ENCODE measurements around the gene APLP1.

DNA sequence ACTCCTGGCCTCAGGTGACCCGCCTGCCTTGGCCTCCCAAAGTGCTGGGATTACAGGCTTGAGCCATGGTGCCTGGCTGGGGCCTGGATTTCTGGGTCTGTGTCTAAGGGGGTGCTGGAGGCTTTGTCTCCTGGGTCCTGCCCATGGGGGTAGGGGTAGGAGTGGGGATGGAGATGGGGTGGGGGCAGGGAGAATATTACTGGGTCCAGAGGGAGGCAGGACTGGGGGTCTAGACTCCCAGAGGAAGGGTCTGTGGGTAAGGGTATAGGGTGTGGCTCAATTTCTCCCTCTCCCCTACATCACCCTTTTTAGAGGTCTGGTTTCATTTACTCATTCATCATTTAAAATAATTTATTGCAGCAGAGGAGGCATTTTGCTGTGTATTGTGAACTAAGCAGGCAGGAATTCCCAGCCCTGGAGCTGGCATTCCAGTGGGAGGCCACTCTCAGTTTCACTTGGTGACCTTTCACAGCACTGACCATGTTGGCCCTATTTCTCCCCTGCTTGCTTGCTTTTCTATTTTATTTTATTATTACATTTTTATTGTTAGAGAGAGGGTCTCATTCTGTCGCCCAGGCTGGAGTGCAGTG is 32.8 kb downstream of the APLP1 start:
- TF ChIP-seq POLR2A (IDR thresholded peaks at IDR 0.05) = no peak
- TF ChIP-seq, protein P1, sequence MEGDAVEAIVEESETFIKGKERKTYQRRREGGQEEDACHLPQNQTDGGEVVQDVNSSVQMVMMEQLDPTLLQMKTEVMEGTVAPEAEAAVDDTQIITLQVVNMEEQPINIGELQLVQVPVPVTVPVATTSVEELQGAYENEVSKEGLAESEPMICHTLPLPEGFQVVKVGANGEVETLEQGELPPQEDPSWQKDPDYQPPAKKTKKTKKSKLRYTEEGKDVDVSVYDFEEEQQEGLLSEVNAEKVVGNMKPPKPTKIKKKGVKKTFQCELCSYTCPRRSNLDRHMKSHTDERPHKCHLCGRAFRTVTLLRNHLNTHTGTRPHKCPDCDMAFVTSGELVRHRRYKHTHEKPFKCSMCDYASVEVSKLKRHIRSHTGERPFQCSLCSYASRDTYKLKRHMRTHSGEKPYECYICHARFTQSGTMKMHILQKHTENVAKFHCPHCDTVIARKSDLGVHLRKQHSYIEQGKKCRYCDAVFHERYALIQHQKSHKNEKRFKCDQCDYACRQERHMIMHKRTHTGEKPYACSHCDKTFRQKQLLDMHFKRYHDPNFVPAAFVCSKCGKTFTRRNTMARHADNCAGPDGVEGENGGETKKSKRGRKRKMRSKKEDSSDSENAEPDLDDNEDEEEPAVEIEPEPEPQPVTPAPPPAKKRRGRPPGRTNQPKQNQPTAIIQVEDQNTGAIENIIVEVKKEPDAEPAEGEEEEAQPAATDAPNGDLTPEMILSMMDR (IDR thresholded peaks at IDR 0.05) = no peak
